ENCODE measurements around the gene SLC24A3.

DNA sequence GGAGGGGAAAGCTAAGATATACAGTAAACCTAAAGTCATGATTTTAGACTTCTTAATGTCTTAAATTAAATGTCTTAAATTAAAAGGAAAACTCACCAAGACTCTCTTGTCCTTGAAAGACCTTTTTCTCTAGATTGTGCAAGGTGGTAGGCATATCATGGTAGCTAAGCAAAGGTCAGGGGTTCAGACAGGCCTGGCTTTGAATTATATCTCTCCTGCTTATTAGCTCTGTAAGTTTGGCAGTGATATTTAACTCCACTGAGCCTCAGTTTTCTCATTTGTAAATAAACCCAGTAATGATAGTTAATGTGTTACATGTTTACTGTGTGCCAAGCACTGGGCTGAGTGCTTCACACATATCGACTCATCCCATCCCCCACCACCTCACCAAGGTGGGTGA, 203.3 kb downstream of the SLC24A3 start:
- TF ChIP-seq, protein P1, sequence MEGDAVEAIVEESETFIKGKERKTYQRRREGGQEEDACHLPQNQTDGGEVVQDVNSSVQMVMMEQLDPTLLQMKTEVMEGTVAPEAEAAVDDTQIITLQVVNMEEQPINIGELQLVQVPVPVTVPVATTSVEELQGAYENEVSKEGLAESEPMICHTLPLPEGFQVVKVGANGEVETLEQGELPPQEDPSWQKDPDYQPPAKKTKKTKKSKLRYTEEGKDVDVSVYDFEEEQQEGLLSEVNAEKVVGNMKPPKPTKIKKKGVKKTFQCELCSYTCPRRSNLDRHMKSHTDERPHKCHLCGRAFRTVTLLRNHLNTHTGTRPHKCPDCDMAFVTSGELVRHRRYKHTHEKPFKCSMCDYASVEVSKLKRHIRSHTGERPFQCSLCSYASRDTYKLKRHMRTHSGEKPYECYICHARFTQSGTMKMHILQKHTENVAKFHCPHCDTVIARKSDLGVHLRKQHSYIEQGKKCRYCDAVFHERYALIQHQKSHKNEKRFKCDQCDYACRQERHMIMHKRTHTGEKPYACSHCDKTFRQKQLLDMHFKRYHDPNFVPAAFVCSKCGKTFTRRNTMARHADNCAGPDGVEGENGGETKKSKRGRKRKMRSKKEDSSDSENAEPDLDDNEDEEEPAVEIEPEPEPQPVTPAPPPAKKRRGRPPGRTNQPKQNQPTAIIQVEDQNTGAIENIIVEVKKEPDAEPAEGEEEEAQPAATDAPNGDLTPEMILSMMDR (IDR thresholded peaks at IDR 0.05), result no peak
- no peak for TF ChIP-seq EZH2 (IDR thresholded peaks at IDR 0.05)
